HepG2 (cell line): ENCODE results near the gene DLG2. TPM values are rescaled to one million over a fixed set of nuclear protein-coding genes. Genes with fewer than 3 reads are reported as not detected.

ENCODE experiments used
- ATAC-seq: fragments of 200-7000 bp; cut with Tn5 transposase; 3 replicates; pipeline ENCODE4 v1.9.1; 2020; ENCODE audit warnings: mild to moderate bottlenecking, moderate library complexity
- BruUV-seq: library from RNA; stranded (reverse); fragments of 400-500 nt; replicated peaks from 2 replicates; lab custom pipeline; 2021; lab: Mats Ljungman, UMichigan
- CTCF ChIA-PET: fragments of 300-600 bp; formaldehyde crosslinking; extraction: SDS; loops from one replicate; lab custom pipeline; 2021; ENCODE audit warnings: low total read pairs, inconsistent platforms, low intra/inter-chr PET ratio; lab: Yijun Ruan, JAX
- POLR2A ChIA-PET: fragments of 350-600 bp; sonication (Branson Sonifier 250); formaldehyde crosslinking; loops from one replicate; lab custom pipeline; 2020; ENCODE audit warnings: antibody characterized with exemption, inconsistent platforms; lab: Yijun Ruan, JAX
- DNase-seq: peaks from one replicate; pipeline ENCODE4 v3.0.0-alpha.2; 2015; ENCODE audit warnings: low spot score
- FAIRE-seq: peaks from 3 replicates; lab custom pipeline; 2011; peaks lifted over from hg19 to GRCh38; lab: Jason Lieb, UNC
- H2AFZ ChIP-seq: one replicate; pipeline ENCODE4 v1.6.1; 2011; ENCODE audit warnings: low read length, inconsistent platforms
- H3K27ac ChIP-seq: fragments of 300-600 bp; 3 replicates; pipeline ENCODE4 v1.8.0; 2011; ENCODE audit warnings: mixed run types, mild to moderate bottlenecking, mixed read lengths, low read length, inconsistent platforms; ENCODE audit not compliant: insufficient read depth; ENCODE audit errors: extremely low read length
- H3K27me3 ChIP-seq, 2 experiments: fragments of 200-600 bp in 1 of 2; 2 replicates in 1 of 2; 3 replicates in 1 of 2; pipeline versions ENCODE4 v1.6.0 to v1.8.0; 2011; ENCODE audit warnings: low read length in 2 of 2, mild to moderate bottlenecking in 2 of 2, moderate library complexity in 2 of 2, inconsistent platforms in 1 of 2; ENCODE audit not compliant: insufficient read depth in 2 of 2, control insufficient read depth in 1 of 2
- H3K36me3 ChIP-seq, 2 experiments: fragments of 200-600 bp in 1 of 2; replicated peaks in 1 of 2; 2 replicates in 1 of 2; 3 replicates in 1 of 2; pipeline versions ENCODE4 v1.5.1 to v1.8.0; 2011; ENCODE audit warnings: low read length in 2 of 2, inconsistent platforms in 1 of 2; ENCODE audit not compliant: insufficient read depth in 2 of 2, control insufficient read depth in 1 of 2
- H3K4me1 ChIP-seq: 2 replicates; pipeline ENCODE4 v1.5.1; 2012; ENCODE audit warnings: low read length, inconsistent platforms; ENCODE audit not compliant: insufficient read depth
- H3K4me2 ChIP-seq: 2 replicates; pipeline ENCODE4 v1.6.0; 2011; ENCODE audit warnings: low read depth, low read length, inconsistent platforms
- H3K4me3 ChIP-seq, 3 experiments: fragments of 200-600 bp in 1 of 3; sonication (generic), shearing (Covaris generic) in 1 of 3; replicated peaks in 1 of 3; 2 replicates each; pipeline ENCODE4 v1.5.1; 2011 to 2016; ENCODE audit warnings: low read length in 3 of 3, inconsistent platforms in 2 of 3, low read depth in 2 of 3, mild to moderate bottlenecking in 2 of 3, control low read depth in 1 of 3, mixed read lengths in 1 of 3; ENCODE audit not compliant: insufficient read depth in 1 of 3
- H3K79me2 ChIP-seq: one replicate; pipeline ENCODE4 v1.6.1; 2011; ENCODE audit warnings: low read length, inconsistent platforms; ENCODE audit not compliant: insufficient read depth
- H3K9ac ChIP-seq: 2 replicates; pipeline ENCODE4 v1.6.0; 2011; ENCODE audit warnings: mild to moderate bottlenecking, low read depth, low read length, inconsistent platforms; ENCODE audit not compliant: insufficient read depth
- H3K9me3 ChIP-seq: 2 replicates; pipeline ENCODE4 v1.5.1; 2012; ENCODE audit warnings: mild to moderate bottlenecking, low read length
- H4K20me1 ChIP-seq: 2 replicates; pipeline ENCODE4 v1.6.0; 2011; ENCODE audit warnings: inconsistent platforms, mild to moderate bottlenecking, low read length, moderate library complexity; ENCODE audit not compliant: insufficient read depth
- ARID5B ChIP-seq: IDR thresholded peaks from 2 replicates; pipeline ENCODE4 v1.4.0; 2020; ENCODE audit warnings: mild to moderate bottlenecking, missing genetic modification reagents
- DNMT3B ChIP-seq: conservative IDR thresholded peaks from 2 replicates; pipeline ENCODE4 v1.6.1; 2016; ENCODE audit warnings: missing biosample characterization, control low read depth
- GFI1 ChIP-seq: sonication (generic); formaldehyde crosslinking; IDR thresholded peaks from 2 replicates; pipeline ENCODE4 v1.5.0; 2020; ENCODE audit warnings: missing genetic modification reagents, mild to moderate bottlenecking, borderline replicate concordance
- HMGXB4 ChIP-seq, 2 experiments: sonication (generic) in 1 of 2; formaldehyde crosslinking in 1 of 2; IDR thresholded peaks; 2 replicates each; pipeline versions ENCODE4 v1.4.0 to v1.6.1; 2018 to 2020; ENCODE audit warnings: missing genetic modification reagents in 2 of 2, borderline replicate concordance in 1 of 2, low read depth in 1 of 2, mild to moderate bottlenecking in 1 of 2, missing biosample characterization in 1 of 2
- HNRNPUL1 ChIP-seq: fragments of 200-400 bp; formaldehyde crosslinking; IDR thresholded peaks from 2 replicates; pipeline ENCODE4 v1.6.1; 2017; ENCODE audit warnings: low read depth, mild to moderate bottlenecking, low read length, moderate library complexity
- KDM2A ChIP-seq: sonication (generic); formaldehyde crosslinking; IDR thresholded peaks from 2 replicates; pipeline ENCODE4 v1.4.0; 2020; ENCODE audit warnings: low read depth, missing genetic modification reagents, borderline replicate concordance
- KLF13 ChIP-seq: sonication (generic); formaldehyde crosslinking; IDR thresholded peaks from 2 replicates; pipeline ENCODE4 v1.4.0; 2020; ENCODE audit warnings: mild to moderate bottlenecking, missing genetic modification reagents
- MLLT10 ChIP-seq: sonication (generic); formaldehyde crosslinking; IDR thresholded peaks from 2 replicates; pipeline ENCODE4 v1.4.0; 2020; ENCODE audit warnings: missing genetic modification reagents
- PRMT3 ChIP-seq: sonication (generic); formaldehyde crosslinking; IDR thresholded peaks from 2 replicates; pipeline ENCODE4 v1.8.1; 2022; ENCODE audit warnings: low read depth, mild to moderate bottlenecking, moderate library complexity, missing genetic modification reagents, borderline replicate concordance
- STAG1 ChIP-seq: sonication (generic); formaldehyde crosslinking; IDR thresholded peaks from 2 replicates; pipeline ENCODE4 v1.4.0; 2020; ENCODE audit warnings: missing genetic modification reagents
- ZNF234 ChIP-seq: sonication (generic); formaldehyde crosslinking; conservative IDR thresholded peaks from 2 replicates; pipeline ENCODE4 v1.5.1; 2020; ENCODE audit warnings: mild to moderate bottlenecking, missing genetic modification reagents
- ZNF24 ChIP-seq: fragments of 450-650 bp; IDR thresholded peaks from 2 replicates; pipeline ENCODE4 v1.6.1; 2017; ENCODE audit warnings: antibody characterized with exemption, mild to moderate bottlenecking
- ZNF552 ChIP-seq: sonication (generic); formaldehyde crosslinking; IDR thresholded peaks from 2 replicates; pipeline ENCODE4 v1.9.0; 2022; ENCODE audit warnings: missing genetic modification reagents, mild to moderate bottlenecking, borderline replicate concordance
- ZNF7 ChIP-seq: IDR thresholded peaks from 2 replicates; pipeline ENCODE4 v1.6.1; 2016; ENCODE audit warnings: missing biosample characterization, missing genetic modification reagents
- ZSCAN12 ChIP-seq: sonication (generic); formaldehyde crosslinking; IDR thresholded peaks from 2 replicates; pipeline ENCODE4 v1.9.0; 2021; ENCODE audit warnings: mild to moderate bottlenecking, missing genetic modification reagents
- WGBS: methylation state at CpG from one replicate; pipeline ENCODE4 v1.1.6; 2017; ENCODE audit warnings: low lambda C conversion rate; 5-methylcytosine and 5-hydroxymethylcytosine counted together
- in situ Hi-C: cut with HindIII; loops from 2 replicates; pipeline ENCODE4 v1.10.0; 2017; ENCODE audit warnings: low pct_unique_long_range_greater_than_20kb; ENCODE audit not compliant: extremely low pct_ligation_motif_present
- intact Hi-C: fragments of 100-400 bp; cut with micrococcal nuclease; formaldehyde crosslinking; loops from one replicate; pipeline ENCODE4 v1.10.0; 2022; ENCODE audit not compliant: unreplicated experiment
- polyA plus RNA-seq, 8 experiments: library from polyadenylated mRNA; depleted of rRNA in 3 of 8; stranded (reverse) in 7 of 8; unstranded in 1 of 8; fragments of >200 nt; fragmentation: Illumina TruSeq in 4 of 8; extraction: Trizol in 4 of 8; gene quantifications; 2 replicates each; pipeline versions ENCODE4 v1.2.1 to v1.2.3, GENCODE V29; 2011 to 2016; ENCODE audit warnings: low read depth in 4 of 8, missing spikeins in 1 of 8, mixed read lengths in 1 of 8; ENCODE audit not compliant: insufficient read depth in 1 of 8
- total RNA-seq, 5 experiments: library from RNA; depleted of rRNA; stranded (reverse); fragments of >200 nt; fragmentation: Illumina TruSeq; extraction: Trizol; gene quantifications; 2 replicates each; pipeline ENCODE4 v1.2.3, GENCODE V29; 2016; ENCODE audit warnings: low read depth in 1 of 5

DLG2 gene
- total and polyA plus RNA-seq, 2 of the 13 experiments (the other 11 are each of a cell fraction or from before 2014, with no cell fraction given), result 0.46 to 1.0 TPM

- no peaks in the 10 kb centered on the region for H3K9me3 ChIP-seq
- TF ChIP-seq ZNF24 (no peak), ZNF552 (CRISPR knock-in tag) (no peak), ZSCAN12 (CRISPR knock-in tag) (no peak), KDM2A (no peak), HNRNPUL1 (no peak), DNMT3B (CRISPR knock-in tag) (no peak), ARID5B (CRISPR knock-in tag) (no peak), KLF13 (CRISPR knock-in tag) (no peak), PRMT3 (no peak), STAG1 (no peak), GFI1 (no peak), HMGXB4 (CRISPR knock-in tag; IDR thresholded peaks at IDR 0.05; ENCODE audit: borderline replicate concordance in 1 of 2, low read depth in 1 of 2) (no peak), MLLT10 (CRISPR knock-in tag) (no peak), ZNF7 (CRISPR knock-in tag) (no peak), ZNF234 (CRISPR knock-in tag) (no peak)
Measured at GRCh38 chr11:83549984-83550667, 2077.0 kb downstream of the DLG2 start.

More at GRCh38 chr11:83549984-83550667, 2077.0 kb downstream of the DLG2 start:
- Histone ChIP-seq H3K27me3 (no peaks in the 10 kb centered on the region), H4K20me1 (no peaks in the 10 kb centered on the region), H3K9ac (no peak overlapping the region), H3K27ac (no peak overlapping the region), H3K36me3 (no peaks in the 10 kb centered on the region), H2AFZ (no peak overlapping the region), H3K4me2 (no peak overlapping the region), H3K4me3 (no peak overlapping the region), H3K4me1 (no peaks in the 10 kb centered on the region), H3K79me2 (no peaks in the 10 kb centered on the region)
- ChIA-PET CTCF (no interaction called here), POLR2A (no interaction called here)
- intact Hi-C loops, result no loop called here
- WGBS, result 21% methylated on average over 3 of the region's 5 CpGs
- no peak for FAIRE-seq
- BruUV-seq, result no TSS peak
- ATAC-seq, result no peak
- in situ Hi-C loops, result no loop called here
- no peak for DNase-seq
